ENCODE measurements around the gene POC1A. TPM values are rescaled to one million over a fixed set of nuclear protein-coding genes. Genes with fewer than 3 reads are reported as not detected.
"Not testable (repeated sequence)": the region's sequence is repeated elsewhere in the genome, so short reads cannot be mapped to it uniquely, and the experiment has no call there.

The POC1A gene
- total RNA-seq, 1 experiment from 2014 or later = 27.1 TPM

- H3K4me1 ChIP-seq = peaks cover 7% of the 10 kb centered on the region; the same call in 1 of the 2 replicates
- no peaks in the 10 kb centered on the region for H3K9me3 ChIP-seq (replicated peaks)
- H3K27me3 ChIP-seq = no peaks in the 10 kb centered on the region
- H3K27ac ChIP-seq = no peak overlapping the region
- no peak for DNase-seq
- H3K4me3 ChIP-seq = no peak overlapping the region
- H3K36me3 ChIP-seq = no peaks in the 10 kb centered on the region
Measured at GRCh38 chr3:52034212-52034611, 120.0 kb downstream of the POC1A start.

- not testable (repeated sequence) for H3K36me3 ChIP-seq; DNase-seq; H3K9me3 ChIP-seq (replicated peaks); H3K4me3 ChIP-seq; H3K27me3 ChIP-seq; H3K4me1 ChIP-seq; H3K27ac ChIP-seq
Measured at GRCh38 chr3:52033748-52034147, 120.5 kb downstream of the POC1A start.

DNA sequence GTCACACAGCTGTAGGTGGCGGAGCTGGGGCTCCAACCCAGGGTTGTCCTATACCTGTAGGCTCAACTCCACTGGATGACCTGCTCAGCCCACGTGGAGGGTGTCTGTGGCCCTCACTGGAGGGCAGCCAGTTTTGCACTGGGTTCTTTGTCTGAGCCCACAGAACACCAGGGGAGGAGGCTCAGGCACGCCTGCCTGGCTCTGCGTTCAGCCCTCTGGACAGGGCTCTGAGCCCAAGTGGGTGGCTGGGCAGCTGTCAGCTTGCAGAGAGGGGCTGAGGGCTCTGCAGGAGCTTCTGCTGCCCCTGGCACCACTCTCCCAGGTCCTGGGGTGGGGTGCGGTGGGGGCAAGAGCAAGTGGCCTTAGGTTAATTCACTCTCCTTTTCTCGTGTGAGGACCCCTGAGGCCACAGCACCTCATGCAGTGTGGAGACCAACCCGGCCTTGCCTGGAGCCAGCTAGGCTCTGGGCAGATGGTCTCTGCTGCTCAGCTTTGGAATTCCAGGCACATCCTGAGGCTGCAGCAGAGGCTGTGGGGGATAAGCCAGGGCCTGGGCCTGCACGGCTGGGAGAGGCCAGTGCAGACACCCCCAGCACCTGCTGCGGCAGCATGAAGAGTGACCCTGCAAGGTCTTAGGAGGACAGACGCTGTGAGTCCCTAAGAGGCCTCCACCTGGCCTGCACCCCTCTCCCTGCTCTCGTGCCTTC, 121.4 kb downstream of the POC1A start:
- Histone ChIP-seq H3K27ac (no peak overlapping the region), H3K27me3 (no peaks in the 10 kb centered on the region), H3K4me1 (peaks cover 6% of the 10 kb centered on the region; the same call in 1 of the 2 replicates), H3K36me3 (no peaks in the 10 kb centered on the region), H3K4me3 (no peak overlapping the region), H3K9me3 (replicated peaks) (no peaks in the 10 kb centered on the region)
- DNase-seq = no peak

DNA sequence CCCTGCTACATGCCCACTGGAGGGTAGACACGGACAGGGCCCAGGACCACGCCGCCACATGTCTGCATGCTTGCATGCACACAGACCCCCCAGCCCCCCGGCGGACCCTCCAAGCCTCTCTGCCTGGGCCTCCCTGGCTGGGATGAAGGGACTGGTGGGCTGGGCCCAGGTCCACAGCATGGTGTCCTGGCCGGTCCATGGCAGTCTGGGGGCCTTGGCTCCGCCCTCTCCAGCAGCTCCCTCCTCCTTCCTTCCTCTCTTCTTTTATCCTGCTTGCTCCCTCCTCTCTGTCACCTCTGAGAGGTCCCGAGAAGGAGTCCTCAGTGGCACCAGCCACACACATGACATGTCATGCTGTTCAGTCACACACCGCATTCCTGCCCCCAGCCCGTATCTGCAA, 122.3 kb downstream of the POC1A start:
- no peaks in the 10 kb centered on the region for H3K9me3 ChIP-seq (replicated peaks)
- H3K4me3 ChIP-seq = no peak overlapping the region
- no peaks in the 10 kb centered on the region for H3K4me1 ChIP-seq
- no peaks in the 10 kb centered on the region for H3K27me3 ChIP-seq
- H3K36me3 ChIP-seq = no peaks in the 10 kb centered on the region
- DNase-seq = no peak
- H3K27ac ChIP-seq = no peak overlapping the region

GRCh38 chr3:52030714-52031310, 123.4 kb downstream of the POC1A start:
- Histone ChIP-seq H3K9me3 (replicated peaks) (no peaks in the 10 kb centered on the region), H3K27ac (no peak overlapping the region), H3K27me3 (no peaks in the 10 kb centered on the region), H3K36me3 (no peaks in the 10 kb centered on the region), H3K4me1 (peaks cover 7% of the 10 kb centered on the region), H3K4me3 (no peak overlapping the region)
- DNase-seq = no peak

GRCh38 chr3:52029535-52029934, 124.7 kb downstream of the POC1A start:
- Histone ChIP-seq H3K4me1 (peaks cover 13% of the 10 kb centered on the region), H3K27ac (no peak overlapping the region), H3K4me3 (no peak overlapping the region), H3K9me3 (replicated peaks) (no peaks in the 10 kb centered on the region), H3K36me3 (no peaks in the 10 kb centered on the region), H3K27me3 (no peaks in the 10 kb centered on the region)
- no peak for DNase-seq

DNA sequence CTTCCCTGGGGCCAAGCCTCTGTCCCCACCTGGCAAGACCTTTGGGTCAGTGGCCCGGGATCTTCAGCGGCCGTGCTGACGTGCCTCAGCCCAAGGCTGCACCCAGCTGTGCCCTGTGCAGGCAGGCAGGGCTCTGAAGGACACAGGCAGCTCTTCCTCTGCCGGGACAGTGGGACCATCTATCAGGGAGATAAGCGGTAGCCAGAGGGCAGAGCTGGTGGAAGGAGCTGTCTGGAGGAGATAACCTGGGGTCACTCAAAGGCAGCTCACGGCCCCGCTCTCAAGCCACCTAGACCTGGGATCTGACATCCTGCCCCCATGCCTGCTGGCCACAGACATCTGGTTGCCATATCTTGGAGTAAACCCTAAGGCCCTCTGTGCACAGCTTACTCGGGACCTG, 125.2 kb downstream of the POC1A start:
- Histone ChIP-seq H3K27ac (no peak overlapping the region), H3K9me3 (replicated peaks) (no peaks in the 10 kb centered on the region), H3K36me3 (no peaks in the 10 kb centered on the region), H3K27me3 (no peaks in the 10 kb centered on the region), H3K4me3 (no peak overlapping the region), H3K4me1 (peaks cover 13% of the 10 kb centered on the region)
- no peak for DNase-seq

GRCh38 chr3:52028572-52028971, 125.7 kb downstream of the POC1A start:
- no peak for DNase-seq
- no peaks in the 10 kb centered on the region for H3K9me3 ChIP-seq (replicated peaks)
- H3K4me3 ChIP-seq = no peak overlapping the region
- H3K4me1 ChIP-seq = peaks cover 13% of the 10 kb centered on the region
- no peaks in the 10 kb centered on the region for H3K36me3 ChIP-seq
- no peak overlapping the region for H3K27ac ChIP-seq
- H3K27me3 ChIP-seq = no peaks in the 10 kb centered on the region

DNA sequence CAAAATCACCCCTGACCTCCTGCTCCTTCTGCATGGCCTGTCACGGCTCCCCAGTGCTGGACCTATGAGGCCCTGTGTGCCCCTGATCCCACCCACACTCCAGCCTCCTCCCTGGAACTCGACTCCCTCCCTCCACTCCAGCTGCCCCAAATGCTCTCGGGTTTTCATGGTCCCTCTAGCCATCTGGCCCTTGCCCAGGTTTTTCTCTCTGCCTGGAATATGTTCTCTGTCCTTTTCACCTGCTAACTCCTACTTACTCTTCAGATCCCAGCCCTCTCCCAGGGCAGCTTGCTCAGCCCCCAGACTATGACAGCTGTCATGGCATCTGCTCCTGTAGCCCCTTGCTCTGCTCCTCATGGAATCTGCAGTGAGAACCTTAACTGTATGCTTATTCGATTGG, 128.2 kb downstream of the POC1A start:
- H3K4me1 ChIP-seq = peaks cover 33% of the 10 kb centered on the region
- no peaks in the 10 kb centered on the region for H3K27me3 ChIP-seq
- H3K27ac ChIP-seq = no peak overlapping the region
- DNase-seq = peak; percentile 64 to 84
- no peak overlapping the region for H3K4me3 ChIP-seq
- no peaks in the 10 kb centered on the region for H3K9me3 ChIP-seq (replicated peaks)
- H3K36me3 ChIP-seq = no peaks in the 10 kb centered on the region

DNA sequence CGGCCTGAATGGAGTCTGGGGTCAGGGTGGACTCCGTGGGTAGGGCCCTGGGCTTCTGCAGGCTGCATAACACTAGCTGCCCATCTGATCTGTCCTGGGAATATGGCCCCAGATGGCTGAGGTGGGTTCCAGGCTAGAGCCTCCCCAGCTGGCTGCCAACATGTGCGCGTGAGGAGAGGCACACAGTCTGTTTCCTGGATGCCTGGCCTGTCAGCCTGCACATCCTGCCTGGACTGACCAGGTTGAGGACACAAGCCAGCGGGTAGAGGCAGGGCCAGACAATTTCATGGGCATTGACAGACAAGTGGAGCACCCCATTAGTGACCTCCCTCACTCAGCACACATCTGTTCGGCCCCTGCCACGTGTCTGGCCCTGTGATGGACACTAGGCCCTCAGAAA, 128.8 kb downstream of the POC1A start:
- Histone ChIP-seq H3K36me3 (no peaks in the 10 kb centered on the region), H3K9me3 (replicated peaks) (no peaks in the 10 kb centered on the region), H3K27me3 (no peaks in the 10 kb centered on the region), H3K27ac (no peak overlapping the region), H3K4me1 (peaks cover 33% of the 10 kb centered on the region), H3K4me3 (no peak overlapping the region)
- DNase-seq = no peak

Other genes starting within 250 kb of the POC1A start
- gene RRP9, start 212.5 kb downstream of the POC1A start, total RNA-seq (2014; rRNA removed; shearing (Covaris generic)) = 31.7 and 42.1 TPM in 2 replicates
- 8.7 and 9.5 TPM in 2 replicates for gene PARP3, start 212.1 kb downstream of the POC1A start, total RNA-seq (2014; rRNA removed; shearing (Covaris generic))
- not detected in 2 replicates for gene GPR62, start 199.0 kb downstream of the POC1A start, total RNA-seq (2014; rRNA removed; shearing (Covaris generic))
- 178 and 186 TPM in 2 replicates for gene PCBP4, start 187.0 kb downstream of the POC1A start, total RNA-seq (2014; rRNA removed; shearing (Covaris generic))
- 11.2 and 13.0 TPM in 2 replicates for gene ABHD14B, start 180.4 kb downstream of the POC1A start, total RNA-seq (2014; rRNA removed; shearing (Covaris generic))
- 9.6 and 10.8 TPM in 2 replicates for gene ABHD14A, start 179.4 kb downstream of the POC1A start, total RNA-seq (2014; rRNA removed; shearing (Covaris generic))
- gene ACY1, start 170.9 kb downstream of the POC1A start, total RNA-seq (2014; rRNA removed; shearing (Covaris generic)) = 24.5 and 26.2 TPM in 2 replicates
- 1,784 and 1,861 TPM in 2 replicates for gene RPL29, start 158.5 kb downstream of the POC1A start, total RNA-seq (2014; rRNA removed; shearing (Covaris generic))
- 9.1 and 9.6 TPM in 2 replicates for gene DUSP7, start 97.9 kb downstream of the POC1A start, total RNA-seq (2014; rRNA removed; shearing (Covaris generic))
- 46.8 and 50.3 TPM in 2 replicates for gene ALAS1, start 43.7 kb upstream of the POC1A start, total RNA-seq (2014; rRNA removed; shearing (Covaris generic))
- not detected in 2 replicates for gene TLR9, start 71.2 kb upstream of the POC1A start, total RNA-seq (2014; rRNA removed; shearing (Covaris generic))
- 32.3 and 32.7 TPM in 2 replicates for gene TWF2, start 84.7 kb upstream of the POC1A start, total RNA-seq (2014; rRNA removed; shearing (Covaris generic))
- gene PPM1M, start 91.3 kb upstream of the POC1A start, total RNA-seq (2014; rRNA removed; shearing (Covaris generic)) = 6.1 and 7.6 TPM in 2 replicates
- 93.9 and 97.1 TPM in 2 replicates for gene WDR82, start 124.2 kb upstream of the POC1A start, total RNA-seq (2014; rRNA removed; shearing (Covaris generic))
- 5.5 and 6.5 TPM in 2 replicates for gene GLYCTK, start 133.4 kb upstream of the POC1A start, total RNA-seq (2014; rRNA removed; shearing (Covaris generic))
- 0.14 and 0.33 TPM in 2 replicates for gene DNAH1, start 161.9 kb upstream of the POC1A start, total RNA-seq (2014; rRNA removed; shearing (Covaris generic))

All from SJCRH30 (cell line).